Muscle layer of colon (tissue), 2 donors: ENCODE data around the gene CSNK1G3.

Experiments used
- H3K27ac ChIP-seq: one replicate; pipeline ENCODE4 v1.7.0; 2013; ENCODE audit warnings: low read depth, mild to moderate bottlenecking, low read length, moderate library complexity
- H3K27me3 ChIP-seq, 2 donors: one replicate each; pipeline ENCODE4 v1.7.0; 2013; ENCODE audit warnings: low read length in 2 of 2, mild to moderate bottlenecking in 2 of 2; ENCODE audit not compliant: insufficient read depth in 2 of 2, control insufficient read depth in 1 of 2
- H3K36me3 ChIP-seq: one replicate; pipeline ENCODE4 v1.7.0; 2013; ENCODE audit warnings: mild to moderate bottlenecking, low read length; ENCODE audit not compliant: insufficient read depth
- H3K4me1 ChIP-seq: one replicate; pipeline ENCODE4 v1.7.0; 2013; ENCODE audit warnings: mild to moderate bottlenecking, low read length; ENCODE audit not compliant: insufficient read depth
- H3K4me3 ChIP-seq, 2 donors: one replicate each; pipeline ENCODE4 v1.7.0; 2013; ENCODE audit warnings: low read length in 2 of 2, low read depth in 1 of 2, mild to moderate bottlenecking in 1 of 2, moderate library complexity in 1 of 2
- H3K9ac ChIP-seq: one replicate; pipeline ENCODE4 v1.7.0; 2013; ENCODE audit warnings: low read length
- H3K9me3 ChIP-seq: one replicate; pipeline ENCODE4 v1.7.0; 2013; ENCODE audit warnings: mild to moderate bottlenecking, low read length
- donor health status: abdominal sarcoma.
- donor health status: Adenocarcinoma of cecum.

Gene CSNK1G3

GRCh38 chr5:123515904-123516303, 3.9 kb downstream of the CSNK1G3 start:
- Histone ChIP-seq H3K4me1 (peaks cover 11% of the 10 kb centered on the region), H3K9me3 (no peaks in the 10 kb centered on the region), H3K27me3 (no peaks in the 10 kb centered on the region), H3K9ac (no peak overlapping the region), H3K4me3 (no peak overlapping the region), H3K36me3 (no peaks in the 10 kb centered on the region), H3K27ac (no peak overlapping the region)

DNA sequence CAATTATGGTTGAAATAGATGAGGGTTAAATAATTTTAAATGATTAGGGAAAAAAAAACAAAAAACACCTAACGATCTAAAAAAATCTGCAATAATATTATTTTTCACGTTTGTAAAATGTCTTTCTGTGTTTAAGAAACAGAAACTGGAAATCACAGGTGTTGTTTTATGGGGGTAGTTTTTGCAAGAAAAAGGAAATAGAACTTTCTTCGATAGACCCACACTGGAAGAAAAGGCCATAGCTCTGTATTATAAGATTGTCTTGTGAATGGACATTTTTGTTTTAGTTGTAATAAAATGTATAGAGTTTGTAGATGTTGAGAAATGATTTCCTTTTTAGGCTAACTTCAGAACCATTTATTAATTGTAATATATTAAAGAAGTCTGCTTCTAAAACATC, 5.5 kb downstream of the CSNK1G3 start:
- Histone ChIP-seq H3K27me3 (no peaks in the 10 kb centered on the region), H3K27ac (no peak overlapping the region), H3K9me3 (no peaks in the 10 kb centered on the region), H3K36me3 (no peaks in the 10 kb centered on the region), H3K9ac (no peak overlapping the region), H3K4me3 (no peak overlapping the region), H3K4me1 (peaks cover 5% of the 10 kb centered on the region)

- Histone ChIP-seq H3K27me3 (no peaks in the 10 kb centered on the region), H3K9me3 (no peaks in the 10 kb centered on the region), H3K9ac (no peak overlapping the region), H3K4me1 (peaks cover 5% of the 10 kb centered on the region), H3K36me3 (no peaks in the 10 kb centered on the region), H3K4me3 (no peak overlapping the region), H3K27ac (no peak overlapping the region)
These were observed 6.1 kb downstream of the CSNK1G3 start for GRCh38 chr5:123518111-123518510.

DNA sequence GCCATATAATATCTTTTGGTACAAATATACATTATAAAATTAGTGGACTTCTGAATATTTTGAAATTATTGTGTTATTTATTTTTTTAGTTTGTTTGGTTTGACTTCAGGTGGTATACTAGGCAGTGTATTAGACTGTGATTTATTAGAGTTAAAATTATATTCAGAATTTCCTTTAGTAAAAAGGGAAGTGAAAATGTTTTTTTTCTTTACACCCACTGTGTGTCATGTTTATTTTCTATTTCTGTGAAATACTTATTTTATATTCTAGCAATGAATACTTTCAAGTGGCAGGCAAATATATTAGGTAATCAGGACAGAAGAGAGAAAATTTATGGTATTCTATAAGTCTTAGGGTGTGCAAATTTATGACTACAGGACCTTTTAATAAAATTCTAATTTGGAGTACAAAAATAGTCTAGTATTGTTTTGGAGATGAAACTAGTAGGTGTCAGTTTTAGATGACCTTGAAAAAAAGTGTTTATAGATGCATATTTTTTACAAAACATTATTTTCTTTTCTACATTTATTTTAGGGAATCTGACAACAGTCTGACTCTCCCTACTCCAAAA, 8.8 kb downstream of the CSNK1G3 start:
- Histone ChIP-seq H3K27ac (no peak overlapping the region), H3K4me1 (peaks cover 7% of the 10 kb centered on the region), H3K4me3 (no peak overlapping the region), H3K36me3 (no peaks in the 10 kb centered on the region), H3K27me3 (no peaks in the 10 kb centered on the region), H3K9ac (no peak overlapping the region), H3K9me3 (no peaks in the 10 kb centered on the region)

DNA sequence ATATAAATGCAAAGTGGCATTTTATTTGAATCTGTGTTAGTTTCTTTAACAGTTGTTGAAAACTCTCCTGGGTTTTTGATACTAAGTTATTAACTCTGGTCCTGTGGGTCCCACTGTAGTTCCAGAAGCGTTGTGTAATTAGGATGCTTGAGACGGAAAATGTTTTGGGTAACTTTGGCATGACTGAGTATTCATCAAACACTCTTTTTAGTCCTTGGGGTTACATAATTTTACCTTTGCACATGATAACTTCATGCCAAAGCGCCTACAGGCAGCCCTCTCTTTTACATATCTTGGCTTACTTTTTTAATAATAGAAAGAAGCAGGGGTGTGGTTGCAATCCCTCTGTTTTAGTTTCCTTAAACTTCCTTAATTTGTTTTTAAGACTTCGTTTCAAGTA, 12.2 kb downstream of the CSNK1G3 start:
- H3K4me3 ChIP-seq, result no peak overlapping the region
- no peak overlapping the region for H3K9ac ChIP-seq
- peaks cover 14% of the 10 kb centered on the region for H3K4me1 ChIP-seq
- no peaks in the 10 kb centered on the region for H3K27me3 ChIP-seq
- H3K9me3 ChIP-seq, result no peaks in the 10 kb centered on the region
- no peak overlapping the region for H3K27ac ChIP-seq
- H3K36me3 ChIP-seq, result no peaks in the 10 kb centered on the region

DNA sequence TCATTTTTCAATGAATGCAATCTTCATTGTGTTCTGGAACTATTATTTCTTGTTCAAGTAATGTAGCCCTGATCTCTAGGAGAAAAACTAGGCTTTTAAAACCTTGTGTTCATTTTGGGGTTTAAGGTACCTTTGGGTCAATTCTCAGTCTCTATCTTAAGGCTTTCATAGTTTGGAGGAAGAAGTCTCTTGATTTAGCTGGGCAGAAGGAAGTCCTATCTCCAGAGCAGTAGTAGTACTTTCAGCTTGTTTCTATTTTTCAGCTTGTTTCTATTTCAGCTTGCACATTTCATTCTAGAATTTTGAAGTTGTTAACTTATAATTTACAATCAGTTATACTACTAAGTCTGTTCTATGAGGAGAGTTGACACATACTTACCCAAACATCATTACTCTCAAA, 15.2 kb downstream of the CSNK1G3 start:
- peaks cover 14% of the 10 kb centered on the region for H3K4me1 ChIP-seq

DNA sequence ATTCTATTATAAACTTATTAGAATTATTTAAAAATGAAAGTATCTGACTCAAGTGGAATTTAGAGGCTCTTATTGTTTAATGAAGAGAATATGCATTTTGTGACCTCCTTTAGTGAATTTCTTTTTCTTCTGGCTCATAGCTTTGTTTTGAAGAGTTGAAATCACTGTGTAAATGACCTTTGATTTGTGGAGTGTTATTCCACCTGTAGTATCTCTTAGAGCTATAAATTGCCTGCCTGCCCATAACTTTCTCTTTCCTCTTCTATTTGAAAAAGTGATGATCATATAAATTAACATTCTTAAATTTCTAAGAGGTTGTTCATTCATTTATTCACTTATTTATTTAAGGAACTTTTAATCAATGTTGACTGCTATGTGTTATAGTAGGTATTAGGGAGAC, 16.1 kb downstream of the CSNK1G3 start:
- no peaks in the 10 kb centered on the region for H3K36me3 ChIP-seq
- H3K27me3 ChIP-seq, result no peaks in the 10 kb centered on the region
- H3K27ac ChIP-seq, result no peak overlapping the region
- H3K9me3 ChIP-seq, result no peaks in the 10 kb centered on the region
- peaks cover 14% of the 10 kb centered on the region for H3K4me1 ChIP-seq
- H3K4me3 ChIP-seq, result no peak overlapping the region
- no peak overlapping the region for H3K9ac ChIP-seq

More for the DNA sequence above, 15.2 kb downstream of the CSNK1G3 start:
- Histone ChIP-seq H3K27me3 (no peaks in the 10 kb centered on the region), H3K36me3 (no peaks in the 10 kb centered on the region), H3K27ac (no peak overlapping the region), H3K4me3 (no peak overlapping the region), H3K9me3 (no peaks in the 10 kb centered on the region), H3K9ac (no peak overlapping the region)

GRCh38 chr5:123528878-123529277, 16.9 kb downstream of the CSNK1G3 start:
- no peaks in the 10 kb centered on the region for H3K36me3 ChIP-seq
- no peak overlapping the region for H3K4me3 ChIP-seq
- H3K27me3 ChIP-seq, result no peaks in the 10 kb centered on the region
- H3K9me3 ChIP-seq, result no peaks in the 10 kb centered on the region
- H3K4me1 ChIP-seq, result peaks cover 14% of the 10 kb centered on the region
- H3K27ac ChIP-seq, result no peak overlapping the region
- no peak overlapping the region for H3K9ac ChIP-seq

DNA sequence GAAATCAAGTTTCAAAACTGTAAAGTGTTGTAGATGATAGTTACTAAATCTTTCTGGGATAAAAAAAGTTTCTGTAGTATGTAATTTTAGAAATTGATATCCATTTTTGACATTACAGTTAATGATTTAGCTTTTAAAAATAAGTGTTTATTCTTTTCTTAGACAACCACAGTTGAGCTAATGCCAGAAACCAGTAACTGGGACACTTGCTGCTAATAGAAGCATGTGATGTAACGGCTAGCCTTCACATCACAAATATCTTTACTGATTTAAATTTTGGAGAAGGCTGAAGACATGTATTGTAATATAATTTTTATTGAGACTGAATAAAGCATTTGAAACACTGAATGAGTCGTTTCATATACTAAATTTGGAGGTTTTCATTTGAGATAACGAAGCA, 18.8 kb downstream of the CSNK1G3 start:
- H3K4me3 ChIP-seq, result no peak overlapping the region
- no peak overlapping the region for H3K9ac ChIP-seq
- no peaks in the 10 kb centered on the region for H3K36me3 ChIP-seq
- H3K9me3 ChIP-seq, result no peaks in the 10 kb centered on the region
- H3K27me3 ChIP-seq, result no peaks in the 10 kb centered on the region
- H3K27ac ChIP-seq, result no peak overlapping the region
- H3K4me1 ChIP-seq, result peaks cover 7% of the 10 kb centered on the region

- Histone ChIP-seq H3K4me1 (no peaks in the 10 kb centered on the region), H3K9me3 (no peaks in the 10 kb centered on the region), H3K36me3 (no peaks in the 10 kb centered on the region), H3K27me3 (no peaks in the 10 kb centered on the region), H3K27ac (no peak overlapping the region), H3K4me3 (no peak overlapping the region), H3K9ac (no peak overlapping the region)
These were observed 23.7 kb downstream of the CSNK1G3 start for GRCh38 chr5:123535648-123536047.

DNA sequence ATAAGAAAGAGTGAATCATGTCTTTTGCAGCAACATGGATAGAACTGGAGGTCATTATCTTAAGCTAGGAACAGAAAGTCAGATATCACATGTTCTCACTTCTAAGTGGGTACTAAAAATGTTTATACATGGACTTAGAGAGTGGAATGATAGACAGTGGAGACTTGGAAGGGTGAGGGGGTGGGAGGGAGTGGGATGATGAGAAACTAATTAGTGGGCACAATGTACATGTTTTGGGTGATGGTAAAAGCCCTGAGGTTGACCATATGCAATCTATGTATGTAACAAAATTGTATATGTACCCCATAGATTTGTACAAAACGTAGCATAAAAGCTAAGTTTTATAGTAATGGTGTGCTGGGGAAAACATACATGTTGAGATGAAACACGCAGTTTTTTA, 25.3 kb downstream of the CSNK1G3 start:
- Histone ChIP-seq H3K27me3 (no peaks in the 10 kb centered on the region), H3K4me1 (no peaks in the 10 kb centered on the region), H3K9ac (no peak overlapping the region), H3K9me3 (no peaks in the 10 kb centered on the region), H3K27ac (no peak overlapping the region), H3K4me3 (no peak overlapping the region), H3K36me3 (no peaks in the 10 kb centered on the region)

- Histone ChIP-seq H3K27ac (no peak overlapping the region), H3K9ac (no peak overlapping the region), H3K4me1 (no peaks in the 10 kb centered on the region), H3K9me3 (no peaks in the 10 kb centered on the region), H3K27me3 (no peaks in the 10 kb centered on the region), H3K36me3 (no peaks in the 10 kb centered on the region), H3K4me3 (no peak overlapping the region)
These were observed 25.9 kb downstream of the CSNK1G3 start for GRCh38 chr5:123537845-123538244.
